Measurements from ENCODE around the gene ZNF518A. TPM values are rescaled to one million over a fixed set of nuclear protein-coding genes. Genes with fewer than 3 reads are reported as not detected.

ZNF518A gene
- total and polyA plus RNA-seq, 2 of the 8 experiments (the other 6 are each of a cell fraction or from before 2014, with no cell fraction given): 6.6 to 34.8 TPM

- no peak overlapping the region for H2BK120ac ChIP-seq (replicated peaks; ENCODE audit: low read depth, low read length)
Observed at GRCh38 chr10:96211764-96212163, 81.7 kb downstream of the ZNF518A start.

More at GRCh38 chr10:96211764-96212163, 81.7 kb downstream of the ZNF518A start:
- no peak overlapping the region for H3K18ac ChIP-seq (ENCODE audit: extremely low read depth, low read length)
- H4K5ac ChIP-seq (ENCODE audit: insufficient read length, low read depth, low read length): no peak overlapping the region
- H3K4me1 ChIP-seq (replicated peaks in 1 of 4; ENCODE audit: control insufficient read depth in 3 of 4, insufficient read depth in 4 of 4, low read length in 3 of 4): no peaks in the 10 kb centered on the region
- no peaks in the 10 kb centered on the region for H3K79me2 ChIP-seq (ENCODE audit: control insufficient read depth in 1 of 2, insufficient read depth in 2 of 2, low read length in 2 of 2)
- H2BK15ac ChIP-seq (ENCODE audit: low read length): no peak overlapping the region
- no peak overlapping the region for H4K8ac ChIP-seq (ENCODE audit: extremely low read depth, insufficient read depth, low read length)
- no peak overlapping the region for H3K23ac ChIP-seq (ENCODE audit: insufficient read length)
- no peaks in the 10 kb centered on the region for H3K79me1 ChIP-seq (ENCODE audit: low read depth, low read length)
- H3K23me2 ChIP-seq (ENCODE audit: low read depth, low read length): no peaks in the 10 kb centered on the region; the same call in 1 of the 2 replicates
- no peak overlapping the region for H2AK5ac ChIP-seq (ENCODE audit: low read depth, low read length)
- no peak overlapping the region for H3K4me2 ChIP-seq (ENCODE audit: insufficient read depth in 1 of 2, low read depth in 2 of 2, low read length in 2 of 2)
- no peaks in the 10 kb centered on the region; a peak in 1 of 8 replicates for H3K36me3 ChIP-seq (ENCODE audit: control insufficient read depth in 2 of 4, insufficient read depth in 4 of 4, low read length in 3 of 4)
- H2BK12ac ChIP-seq (ENCODE audit: low read depth, low read length): no peak overlapping the region
- FAIRE-seq (no peak), DNase-seq (ENCODE audit: low read depth in 1 of 2, low spot score in 2 of 2) (no peak)
- no peak overlapping the region for H3K4ac ChIP-seq (replicated peaks; ENCODE audit: insufficient read length, low read depth, low read length)
- H4K20me1 ChIP-seq (replicated peaks in 1 of 2; ENCODE audit: control insufficient read depth in 1 of 2, insufficient read depth in 2 of 2, low read length in 2 of 2): no peaks in the 10 kb centered on the region
- POLR2A ChIA-PET (ENCODE audit: partially characterized antibody): no interaction called here
- no peak overlapping the region for H3K9ac ChIP-seq (replicated peaks in 1 of 4; ENCODE audit: extremely low read depth in 1 of 4, low read depth in 3 of 4, low read length in 3 of 4)
- no peaks in the 10 kb centered on the region for H3K27me3 ChIP-seq (replicated peaks in 1 of 4; ENCODE audit: control insufficient read depth in 3 of 4, extremely low read depth in 1 of 4, insufficient read depth in 3 of 4, low read length in 3 of 4)
- no peak overlapping the region for H3K27ac ChIP-seq (ENCODE audit: low read depth, low read length)
- no peaks in the 10 kb centered on the region for H3K9me3 ChIP-seq (ENCODE audit: insufficient read depth in 2 of 2, low read depth in 1 of 2, low read length in 1 of 2)
- H2BK20ac ChIP-seq (ENCODE audit: low read length): no peak overlapping the region
- TF ChIP-seq CREB1 (IDR thresholded peaks at IDR 0.05) (no peak), TBP (IDR thresholded peaks at IDR 0.05; ENCODE audit: low read depth, low read length) (no peak), USF2 (IDR thresholded peaks at IDR 0.05; ENCODE audit: low read length) (no peak), ATF2 (IDR thresholded peaks at IDR 0.05; ENCODE audit: low read length) (no peak), EGR1 (IDR thresholded peaks at IDR 0.05; ENCODE audit: borderline replicate concordance, low read depth, low read length) (no peak), TEAD4 (IDR thresholded peaks at IDR 0.05; ENCODE audit: low read depth, low read length) (no peak), BACH1 (IDR thresholded peaks at IDR 0.05; ENCODE audit: low read length) (no peak), TCF12 (IDR thresholded peaks at IDR 0.05; ENCODE audit: low read depth, low read length) (no peak)
- no peak overlapping the region for H3K56ac ChIP-seq (replicated peaks; ENCODE audit: insufficient read length, low read depth, low read length)
- CTCF ChIA-PET (ENCODE audit: partially characterized antibody): no interaction called here
- H3K14ac ChIP-seq (ENCODE audit: insufficient read length): no peak overlapping the region
- H2AFZ ChIP-seq (ENCODE audit: low read length): no peak overlapping the region
- no peak overlapping the region for H2BK5ac ChIP-seq (ENCODE audit: low read depth, low read length)
- H3K4me3 ChIP-seq (ENCODE audit: extremely low read depth in 1 of 4, insufficient read depth in 2 of 4, low read depth in 3 of 4, low read length in 4 of 4): no peak overlapping the region
- no peak overlapping the region for H4K91ac ChIP-seq (replicated peaks; ENCODE audit: insufficient read length, low read length)

Measured in H1 (cell line).